GM13976 (cell line): Measurements from ENCODE around the gene STARD10.
"Not testable (repeated sequence)": the region's sequence is repeated elsewhere in the genome, so short reads cannot be mapped to it uniquely, and the experiment has no call there.

Source experiments
- DNase-seq: peaks from one replicate; pipeline ENCODE4 v3.0.0; 2012; ENCODE audit warnings: low spot score
- CTCF ChIP-seq: IDR thresholded peaks from 2 replicates; pipeline ENCODE4 v1.5.1; 2012; ENCODE audit warnings: borderline replicate concordance, mild to moderate bottlenecking; ENCODE audit not compliant: insufficient read depth; ENCODE audit errors: extremely low read depth, missing control alignments, control extremely low read depth
- in situ Hi-C: fragments of 300-500 bp; cut with MboI; formaldehyde crosslinking; loops from one replicate; pipeline ENCODE4 v1.12.0; 2022; ENCODE audit warnings: low sequenced_read_pairs, mixed read lengths, inconsistent platforms; ENCODE audit not compliant: unreplicated experiment

The STARD10 gene

DNA sequence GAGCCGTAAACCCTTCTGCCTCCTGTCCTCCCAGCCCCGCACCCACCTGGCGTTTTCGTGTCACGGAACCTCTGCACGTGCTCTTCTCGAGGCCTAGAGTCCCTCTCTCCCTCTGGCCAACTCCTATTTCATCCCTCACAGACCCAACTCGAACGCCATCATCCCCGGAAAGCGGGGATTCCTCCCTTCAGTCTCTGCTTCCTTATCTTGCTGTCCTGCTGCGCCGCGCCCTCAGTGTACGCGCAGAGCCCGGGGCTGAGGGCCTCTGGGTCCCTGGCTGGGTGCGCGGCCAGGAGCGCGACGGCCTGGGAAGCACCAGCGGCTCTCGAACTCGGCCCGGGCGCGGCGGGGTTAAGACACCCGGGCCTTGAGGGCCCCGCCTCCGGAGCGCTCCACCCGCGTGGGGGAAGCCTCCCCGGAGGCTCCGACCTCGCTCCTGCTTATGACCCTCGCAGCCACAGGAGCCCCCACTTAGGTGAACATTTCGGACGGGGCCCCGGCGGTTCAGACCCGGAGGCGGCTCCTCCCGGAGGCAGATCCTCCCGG, 20.0 kb upstream of the STARD10 start:
- DNase-seq: peak; percentile 88
- in situ Hi-C loops: no loop called here

DNA sequence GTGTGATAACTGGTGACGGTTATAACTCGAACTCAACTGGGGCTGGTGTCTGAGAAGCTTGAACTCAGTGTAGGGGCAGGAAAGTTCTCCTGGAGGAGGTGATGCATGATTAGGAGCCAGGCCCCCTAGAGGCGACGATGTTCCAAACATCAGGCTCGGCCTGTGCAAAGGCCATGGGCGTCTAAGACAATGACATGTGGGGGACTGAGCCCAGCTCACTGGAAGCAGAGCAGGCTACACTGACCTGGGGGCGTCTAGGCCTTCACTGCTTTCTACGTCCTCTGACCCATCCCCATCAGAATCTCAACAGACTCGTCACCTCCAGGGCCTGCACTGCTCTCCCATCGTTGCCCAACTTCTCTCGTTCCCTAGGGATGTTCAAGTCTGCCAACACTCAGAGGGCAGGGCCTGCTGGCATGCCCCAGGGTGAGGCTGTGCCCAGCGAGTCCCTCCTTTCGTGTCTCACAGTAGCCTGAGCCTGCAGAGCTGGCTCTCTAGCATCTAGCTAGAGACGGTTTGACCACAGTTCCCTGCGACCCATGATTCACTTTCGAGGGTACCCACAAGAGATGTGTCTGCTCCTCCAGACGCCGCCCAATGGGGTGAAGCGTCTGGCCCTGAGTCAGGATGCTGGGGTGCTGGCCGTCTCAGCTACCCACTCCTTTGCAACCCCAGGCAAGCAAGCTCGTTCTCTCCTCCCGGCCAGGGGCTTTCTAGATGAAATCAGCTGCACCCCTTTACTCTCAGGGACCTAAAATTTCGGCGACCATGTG, 19.3 kb upstream of the STARD10 start:
- in situ Hi-C loops: no loop called here
- peak; percentile 73 for DNase-seq
- peak; percentile 82 for TF ChIP-seq CTCF

More for the DNA sequence above, 20.0 kb upstream of the STARD10 start:
- TF ChIP-seq CTCF: no peak

GRCh38 chr11:72812604-72812966, 18.7 kb upstream of the STARD10 start:
- no peak for TF ChIP-seq CTCF
- in situ Hi-C loops: no loop called here
- no peak for DNase-seq

DNA sequence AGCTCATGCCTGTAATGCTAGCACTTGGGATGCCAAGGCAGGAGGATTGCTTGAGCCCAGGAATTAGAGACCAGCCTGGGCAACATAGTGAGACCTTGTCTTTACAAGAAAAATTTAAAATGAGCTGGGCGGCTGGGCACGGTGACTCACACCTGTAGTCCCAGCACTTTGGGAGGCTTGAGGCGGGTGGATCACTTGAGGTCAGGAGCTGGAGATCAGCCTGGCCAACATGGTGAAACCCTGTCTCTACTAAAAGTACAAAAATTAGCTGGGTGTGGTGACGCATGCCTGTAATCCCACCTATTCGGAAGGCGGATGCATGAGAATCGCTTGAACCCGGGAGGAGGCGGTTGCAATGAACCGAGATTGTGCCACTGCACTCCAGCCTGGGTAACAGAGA, 17.8 kb upstream of the STARD10 start:
- DNase-seq, in situ Hi-C loops: not testable (repeated sequence)

- no peak for TF ChIP-seq CTCF
- in situ Hi-C loops: no loop called here
- no peak for DNase-seq
These were observed 14.5 kb upstream of the STARD10 start for GRCh38 chr11:72808331-72808798.

GRCh38 chr11:72807792-72808191, 13.9 kb upstream of the STARD10 start:
- no peak for TF ChIP-seq CTCF
- DNase-seq: no peak
- in situ Hi-C loops: no loop called here

DNA sequence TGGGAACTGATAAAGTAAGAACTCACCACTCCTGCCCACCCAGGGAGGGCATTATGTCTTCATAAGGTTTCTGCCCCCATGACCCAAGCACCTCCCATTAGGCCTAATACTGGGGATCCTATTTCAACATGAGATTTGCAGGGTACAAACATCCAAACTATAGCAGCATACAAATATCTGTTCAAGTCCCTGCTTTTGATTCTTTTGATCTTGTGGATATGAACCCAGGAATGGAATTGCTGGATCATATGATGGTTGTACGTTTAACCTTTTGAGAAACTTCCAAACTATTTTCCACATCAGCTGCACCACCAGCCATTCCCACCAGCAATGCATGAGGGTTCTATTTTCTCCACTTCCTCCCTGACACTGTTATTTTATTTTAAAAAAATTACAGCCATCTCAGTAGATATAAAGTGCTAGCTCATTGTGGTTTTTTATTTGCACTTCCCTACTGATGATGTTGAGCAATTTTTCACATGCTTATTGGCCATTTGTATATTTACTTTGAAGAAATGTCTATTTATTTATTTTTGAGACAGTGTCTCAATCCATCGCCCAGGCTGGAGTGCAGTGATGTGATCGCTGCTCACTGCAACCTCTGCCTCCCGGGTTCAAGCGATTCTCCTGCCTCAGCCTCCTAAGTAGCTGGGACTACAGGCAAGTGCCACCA, 13.3 kb upstream of the STARD10 start:
- DNase-seq: no peak
- in situ Hi-C loops: no loop called here
- TF ChIP-seq CTCF: no peak

DNA sequence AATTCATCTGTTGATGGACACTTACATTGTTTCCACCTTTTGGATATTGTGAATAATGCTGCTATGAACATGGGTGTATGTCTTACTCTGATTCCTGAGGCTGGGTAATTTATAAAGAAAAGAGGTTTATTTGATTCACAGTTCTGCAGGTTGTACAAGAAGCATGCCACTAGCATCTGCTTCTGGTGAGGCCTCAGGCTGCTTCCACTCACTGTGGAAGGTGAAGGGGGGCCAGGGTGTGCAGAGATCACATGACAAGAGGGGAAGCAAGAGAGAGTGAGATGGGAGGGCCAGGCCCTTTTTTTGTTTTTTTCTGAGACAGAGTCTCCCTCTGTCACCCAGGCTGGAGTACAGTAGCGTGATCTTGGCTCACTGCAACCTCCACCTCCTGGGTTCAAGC, 12.5 kb upstream of the STARD10 start:
- DNase-seq, in situ Hi-C loops: not testable (repeated sequence)
